WTC11 (cell line): ENCODE data around the gene MAGEA11.

Source experiments
- ESRRA ChIP-seq: sonication (generic); formaldehyde crosslinking; IDR thresholded peaks from 2 replicates; pipeline ENCODE4 v1.8.1; 2022; ENCODE audit warnings: mild to moderate bottlenecking, missing genetic modification reagents, borderline replicate concordance
- JUN ChIP-seq: sonication (generic); formaldehyde crosslinking; IDR thresholded peaks from 2 replicates; pipeline ENCODE4 v1.8.0; 2023; ENCODE audit warnings: mild to moderate bottlenecking, missing genetic modification reagents
- MXD4 ChIP-seq: fragments of 250-450 bp; sonication (Bioruptor Pico); IDR thresholded peaks from 2 replicates; pipeline ENCODE4 v1.8.0; 2021; ENCODE audit warnings: mild to moderate bottlenecking, moderate library complexity, borderline replicate concordance
- ZNF138 ChIP-seq: sonication (generic); formaldehyde crosslinking; conservative IDR thresholded peaks from 2 replicates; pipeline ENCODE4 v1.8.1; 2022; ENCODE audit warnings: mild to moderate bottlenecking, moderate library complexity, missing genetic modification reagents
- ZNF263 ChIP-seq: sonication (generic); formaldehyde crosslinking; IDR thresholded peaks from 2 replicates; pipeline ENCODE4 v1.8.1; 2022; ENCODE audit warnings: low read depth, mild to moderate bottlenecking, moderate library complexity, missing genetic modification reagents
- ZNF671 ChIP-seq: fragments of 250-450 bp; sonication (Bioruptor Pico); IDR thresholded peaks from 2 replicates; pipeline ENCODE4 v1.8.0; 2021; ENCODE audit warnings: mild to moderate bottlenecking
- TF ChIP-seq, protein P1 (sequence below): fragments of 200-600 bp; IDR thresholded peaks from 2 replicates; pipeline ENCODE4 v1.8.0; 2022; ENCODE audit warnings: antibody characterized with exemption
- TF ChIP-seq, protein P2 (sequence below): sonication (generic); formaldehyde crosslinking; IDR thresholded peaks from 2 replicates; pipeline ENCODE4 v1.8.0; 2022; ENCODE audit warnings: mild to moderate bottlenecking, missing genetic modification reagents
- TF ChIP-seq, protein P3 (sequence below): sonication (generic); formaldehyde crosslinking; IDR thresholded peaks from 2 replicates; pipeline ENCODE4 v1.8.1; 2022; ENCODE audit warnings: mild to moderate bottlenecking, missing genetic modification reagents, moderate library complexity, borderline replicate concordance

DNA sequence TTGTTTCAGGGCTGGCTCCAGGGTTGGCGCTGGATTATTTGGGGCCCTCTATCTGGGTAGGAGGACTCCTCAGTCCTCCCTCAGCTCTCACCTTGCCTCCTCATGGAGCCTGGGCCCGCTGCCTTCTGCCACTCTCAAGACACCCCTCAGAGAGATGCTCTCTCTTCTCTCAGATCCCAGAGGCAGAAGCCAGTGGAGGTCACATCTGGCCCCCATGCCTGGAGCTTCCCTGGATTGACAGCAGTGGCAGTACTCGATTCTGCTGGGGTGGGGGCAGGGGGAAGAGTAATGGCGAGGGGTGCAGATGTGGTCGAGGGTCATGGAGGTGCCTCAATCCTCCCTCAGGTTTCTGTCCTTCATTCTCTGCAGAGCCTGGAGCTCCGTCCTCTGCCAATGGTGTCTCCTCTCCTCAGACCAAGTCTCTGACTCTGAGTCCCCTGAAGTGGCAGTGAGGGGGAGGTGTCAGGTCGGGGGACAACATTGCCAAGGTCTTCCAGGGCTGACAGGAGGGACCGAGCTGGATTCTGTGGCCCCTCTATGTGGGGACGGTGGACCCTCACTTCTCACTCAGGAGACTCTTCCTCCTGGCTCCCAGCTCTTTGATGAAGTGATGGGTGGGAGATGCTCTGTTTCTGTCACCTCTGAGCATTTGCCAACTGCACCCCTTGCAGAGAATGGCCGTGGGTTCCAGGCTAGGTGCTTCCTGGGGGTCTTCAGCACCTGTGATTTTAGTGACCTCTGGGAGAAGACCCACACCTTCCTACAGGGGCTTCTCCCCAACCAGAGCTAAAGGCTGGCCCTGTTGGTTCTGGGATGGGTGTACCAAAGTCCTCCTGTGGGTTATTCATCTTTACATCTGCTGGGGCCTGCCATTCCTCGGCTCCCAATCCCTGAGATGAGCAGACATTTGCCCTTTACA lies 51.1 kb downstream of the MAGEA11 start:
- TF ChIP-seq MXD4 (CRISPR knock-in tag), result no peak
- no peak for TF ChIP-seq JUN (CRISPR knock-in tag)
- no peak for TF ChIP-seq ZNF263
- TF ChIP-seq, protein P1, sequence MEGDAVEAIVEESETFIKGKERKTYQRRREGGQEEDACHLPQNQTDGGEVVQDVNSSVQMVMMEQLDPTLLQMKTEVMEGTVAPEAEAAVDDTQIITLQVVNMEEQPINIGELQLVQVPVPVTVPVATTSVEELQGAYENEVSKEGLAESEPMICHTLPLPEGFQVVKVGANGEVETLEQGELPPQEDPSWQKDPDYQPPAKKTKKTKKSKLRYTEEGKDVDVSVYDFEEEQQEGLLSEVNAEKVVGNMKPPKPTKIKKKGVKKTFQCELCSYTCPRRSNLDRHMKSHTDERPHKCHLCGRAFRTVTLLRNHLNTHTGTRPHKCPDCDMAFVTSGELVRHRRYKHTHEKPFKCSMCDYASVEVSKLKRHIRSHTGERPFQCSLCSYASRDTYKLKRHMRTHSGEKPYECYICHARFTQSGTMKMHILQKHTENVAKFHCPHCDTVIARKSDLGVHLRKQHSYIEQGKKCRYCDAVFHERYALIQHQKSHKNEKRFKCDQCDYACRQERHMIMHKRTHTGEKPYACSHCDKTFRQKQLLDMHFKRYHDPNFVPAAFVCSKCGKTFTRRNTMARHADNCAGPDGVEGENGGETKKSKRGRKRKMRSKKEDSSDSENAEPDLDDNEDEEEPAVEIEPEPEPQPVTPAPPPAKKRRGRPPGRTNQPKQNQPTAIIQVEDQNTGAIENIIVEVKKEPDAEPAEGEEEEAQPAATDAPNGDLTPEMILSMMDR, result no peak
- no peak for TF ChIP-seq ZNF138 (CRISPR knock-in tag)
- no peak for TF ChIP-seq ZNF671 (CRISPR knock-in tag)
- TF ChIP-seq, protein P2, sequence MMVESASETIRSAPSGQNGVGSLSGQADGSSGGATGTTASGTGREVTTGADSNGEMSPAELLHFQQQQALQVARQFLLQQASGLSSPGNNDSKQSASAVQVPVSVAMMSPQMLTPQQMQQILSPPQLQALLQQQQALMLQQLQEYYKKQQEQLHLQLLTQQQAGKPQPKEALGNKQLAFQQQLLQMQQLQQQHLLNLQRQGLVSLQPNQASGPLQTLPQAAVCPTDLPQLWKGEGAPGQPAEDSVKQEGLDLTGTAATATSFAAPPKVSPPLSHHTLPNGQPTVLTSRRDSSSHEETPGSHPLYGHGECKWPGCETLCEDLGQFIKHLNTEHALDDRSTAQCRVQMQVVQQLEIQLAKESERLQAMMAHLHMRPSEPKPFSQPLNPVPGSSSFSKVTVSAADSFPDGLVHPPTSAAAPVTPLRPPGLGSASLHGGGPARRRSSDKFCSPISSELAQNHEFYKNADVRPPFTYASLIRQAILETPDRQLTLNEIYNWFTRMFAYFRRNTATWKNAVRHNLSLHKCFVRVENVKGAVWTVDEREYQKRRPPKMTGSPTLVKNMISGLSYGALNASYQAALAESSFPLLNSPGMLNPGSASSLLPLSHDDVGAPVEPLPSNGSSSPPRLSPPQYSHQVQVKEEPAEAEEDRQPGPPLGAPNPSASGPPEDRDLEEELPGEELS (CRISPR knock-in tag), result no peak
- no peak for TF ChIP-seq ESRRA
- TF ChIP-seq, protein P3, sequence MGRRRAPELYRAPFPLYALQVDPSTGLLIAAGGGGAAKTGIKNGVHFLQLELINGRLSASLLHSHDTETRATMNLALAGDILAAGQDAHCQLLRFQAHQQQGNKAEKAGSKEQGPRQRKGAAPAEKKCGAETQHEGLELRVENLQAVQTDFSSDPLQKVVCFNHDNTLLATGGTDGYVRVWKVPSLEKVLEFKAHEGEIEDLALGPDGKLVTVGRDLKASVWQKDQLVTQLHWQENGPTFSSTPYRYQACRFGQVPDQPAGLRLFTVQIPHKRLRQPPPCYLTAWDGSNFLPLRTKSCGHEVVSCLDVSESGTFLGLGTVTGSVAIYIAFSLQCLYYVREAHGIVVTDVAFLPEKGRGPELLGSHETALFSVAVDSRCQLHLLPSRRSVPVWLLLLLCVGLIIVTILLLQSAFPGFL, result no peak
